ENCODE results near the gene HOMER2. TPM values are rescaled to one million over a fixed set of nuclear protein-coding genes. Genes with fewer than 3 reads are reported as not detected.

HOMER2 gene
- total RNA-seq, 1 donor, result 11.6 TPM

DNA sequence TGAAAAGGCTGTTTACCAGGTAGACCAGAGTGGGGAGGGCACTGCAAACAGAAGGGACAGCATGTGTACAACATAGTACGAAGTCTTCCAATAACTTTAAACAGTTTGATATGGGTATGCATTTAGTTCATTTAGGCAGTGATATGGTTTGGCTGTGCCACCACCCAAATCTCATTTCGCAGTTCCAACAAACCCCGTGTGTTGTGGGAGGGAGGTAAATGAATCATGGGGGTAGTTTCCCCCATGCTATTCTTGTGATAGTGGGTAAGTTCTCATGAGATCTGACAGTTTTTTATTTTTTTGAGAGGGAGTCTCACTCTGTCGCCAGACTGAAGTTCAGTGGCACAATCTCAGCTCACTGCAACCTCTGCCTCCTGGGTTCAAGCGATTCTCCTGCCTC is 25.9 kb upstream of the HOMER2 start:
- H3K4me2 ChIP-seq (ENCODE audit: insufficient read depth, low read length), result no peak overlapping the region
- H3K9me3 ChIP-seq (ENCODE audit: low read depth, low read length), result no peaks in the 10 kb centered on the region
- no peaks in the 10 kb centered on the region for H3K36me3 ChIP-seq (ENCODE audit: insufficient read depth, low read length)
- no peak overlapping the region for H3K4me3 ChIP-seq (ENCODE audit: insufficient read depth, low read length)
- no peaks in the 10 kb centered on the region for H3K27me3 ChIP-seq (ENCODE audit: insufficient read depth, low read length)
- no peak for TF ChIP-seq CTCF (IDR thresholded peaks at IDR 0.05; ENCODE audit: extremely low read depth, low read depth, low read length)
- H3K27ac ChIP-seq (ENCODE audit: low read depth, low read length), result no peak overlapping the region
- H3K4me1 ChIP-seq (ENCODE audit: insufficient read depth, low read length), result no peaks in the 10 kb centered on the region
- H3K79me2 ChIP-seq (ENCODE audit: insufficient read depth, low read length), result no peaks in the 10 kb centered on the region
- no peak for DNase-seq (ENCODE audit: insufficient read length, low spot score, missing footprints)
- no peak overlapping the region for H2AFZ ChIP-seq (ENCODE audit: low read length)
- H4K20me1 ChIP-seq (ENCODE audit: insufficient read depth, low read length), result no peaks in the 10 kb centered on the region

DNA sequence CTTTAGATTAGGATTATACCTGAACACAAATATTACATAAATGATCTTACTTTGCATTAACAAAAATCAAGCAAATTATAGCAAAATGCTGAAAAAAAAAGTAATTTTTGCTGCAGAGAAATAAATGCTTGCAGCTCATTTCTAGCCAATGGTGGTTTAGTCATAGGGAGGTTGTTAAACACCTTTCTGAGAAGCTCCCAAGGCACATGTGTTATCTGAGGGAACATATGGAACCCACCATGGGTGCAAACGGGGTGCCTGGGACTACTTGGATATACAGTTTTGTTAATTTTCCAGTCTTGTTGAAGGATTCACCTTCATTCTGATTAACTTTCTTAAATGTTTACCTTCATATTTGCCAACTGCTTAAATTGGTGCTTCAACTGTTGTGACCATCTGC is 24.6 kb upstream of the HOMER2 start:
- Histone ChIP-seq H3K79me2 (ENCODE audit: insufficient read depth, low read length) (no peaks in the 10 kb centered on the region), H4K20me1 (ENCODE audit: insufficient read depth, low read length) (no peaks in the 10 kb centered on the region), H3K4me2 (ENCODE audit: insufficient read depth, low read length) (no peak overlapping the region), H3K27ac (ENCODE audit: low read depth, low read length) (no peak overlapping the region), H3K4me1 (ENCODE audit: insufficient read depth, low read length) (no peaks in the 10 kb centered on the region), H2AFZ (ENCODE audit: low read length) (no peak overlapping the region), H3K27me3 (ENCODE audit: insufficient read depth, low read length) (no peaks in the 10 kb centered on the region), H3K4me3 (ENCODE audit: insufficient read depth, low read length) (no peak overlapping the region), H3K36me3 (ENCODE audit: insufficient read depth, low read length) (no peaks in the 10 kb centered on the region), H3K9me3 (ENCODE audit: low read depth, low read length) (no peaks in the 10 kb centered on the region)
- no peak for TF ChIP-seq CTCF (IDR thresholded peaks at IDR 0.05; ENCODE audit: extremely low read depth, low read depth, low read length)
- DNase-seq (ENCODE audit: insufficient read length, low spot score, missing footprints), result peak; percentile 61

DNA sequence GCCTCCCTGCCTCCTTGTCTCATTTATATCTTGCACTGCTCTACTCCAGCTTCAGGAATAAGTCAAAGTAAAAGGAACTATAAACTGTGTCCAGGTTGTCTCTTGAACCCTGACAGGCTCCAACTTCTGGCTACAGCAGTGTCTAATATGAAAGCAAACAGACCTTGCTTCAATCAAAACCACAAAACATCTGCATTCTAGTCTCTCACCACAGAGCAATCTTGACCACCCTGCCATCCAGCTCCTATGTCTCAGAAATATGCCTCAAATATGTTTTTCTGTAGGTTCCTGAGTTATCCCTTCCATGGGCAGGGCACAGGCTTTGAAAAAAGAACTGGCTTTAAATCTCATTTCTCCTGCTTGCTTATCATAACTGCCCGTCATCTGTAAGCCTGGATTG is 20.5 kb upstream of the HOMER2 start:
- Histone ChIP-seq H3K4me2 (ENCODE audit: insufficient read depth, low read length) (no peak overlapping the region), H3K4me1 (ENCODE audit: insufficient read depth, low read length) (peaks cover 13% of the 10 kb centered on the region), H3K36me3 (ENCODE audit: insufficient read depth, low read length) (no peaks in the 10 kb centered on the region), H3K27me3 (ENCODE audit: insufficient read depth, low read length) (no peaks in the 10 kb centered on the region), H3K9me3 (ENCODE audit: low read depth, low read length) (no peaks in the 10 kb centered on the region), H2AFZ (ENCODE audit: low read length) (no peak overlapping the region), H3K27ac (ENCODE audit: low read depth, low read length) (no peak overlapping the region), H3K79me2 (ENCODE audit: insufficient read depth, low read length) (no peaks in the 10 kb centered on the region), H3K4me3 (ENCODE audit: insufficient read depth, low read length) (no peak overlapping the region), H4K20me1 (ENCODE audit: insufficient read depth, low read length) (no peaks in the 10 kb centered on the region)
- DNase-seq (ENCODE audit: insufficient read length, low spot score, missing footprints), result no peak
- no peak for TF ChIP-seq CTCF (IDR thresholded peaks at IDR 0.05; ENCODE audit: extremely low read depth, low read depth, low read length)

- H3K79me2 ChIP-seq (ENCODE audit: insufficient read depth, low read length), result no peaks in the 10 kb centered on the region
- no peaks in the 10 kb centered on the region for H4K20me1 ChIP-seq (ENCODE audit: insufficient read depth, low read length)
- H3K27me3 ChIP-seq (ENCODE audit: insufficient read depth, low read length), result no peaks in the 10 kb centered on the region
- H3K4me2 ChIP-seq (ENCODE audit: insufficient read depth, low read length), result no peak overlapping the region
- TF ChIP-seq CTCF (IDR thresholded peaks at IDR 0.05; ENCODE audit: extremely low read depth, low read depth, low read length), result no peak
- no peak overlapping the region for H2AFZ ChIP-seq (ENCODE audit: low read length)
- H3K4me3 ChIP-seq (ENCODE audit: insufficient read depth, low read length), result no peak overlapping the region
- H3K36me3 ChIP-seq (ENCODE audit: insufficient read depth, low read length), result no peaks in the 10 kb centered on the region
- H3K4me1 ChIP-seq (ENCODE audit: insufficient read depth, low read length), result peaks cover 13% of the 10 kb centered on the region
- no peak for DNase-seq (ENCODE audit: insufficient read length, low spot score, missing footprints)
- H3K9me3 ChIP-seq (ENCODE audit: low read depth, low read length), result no peaks in the 10 kb centered on the region
- H3K27ac ChIP-seq (ENCODE audit: low read depth, low read length), result no peak overlapping the region
Measured at GRCh38 chr15:82971218-82971984, 18.9 kb upstream of the HOMER2 start.

Data from osteoblast (primary cell).